NCI-H146 treated with DMSO at 0.1 percent for 48 hours (cell line): ENCODE measurements around the gene PHACTR3.
"Not testable (repeated sequence)": the region's sequence is repeated elsewhere in the genome, so short reads cannot be mapped to it uniquely, and the experiment has no call there.

Experiments used
- DNase-seq: peaks from one replicate; lab custom pipeline; 2025; ENCODE audit not compliant: unreplicated experiment; lab: John Stamatoyannopoulos, UW

Gene PHACTR3

DNA sequence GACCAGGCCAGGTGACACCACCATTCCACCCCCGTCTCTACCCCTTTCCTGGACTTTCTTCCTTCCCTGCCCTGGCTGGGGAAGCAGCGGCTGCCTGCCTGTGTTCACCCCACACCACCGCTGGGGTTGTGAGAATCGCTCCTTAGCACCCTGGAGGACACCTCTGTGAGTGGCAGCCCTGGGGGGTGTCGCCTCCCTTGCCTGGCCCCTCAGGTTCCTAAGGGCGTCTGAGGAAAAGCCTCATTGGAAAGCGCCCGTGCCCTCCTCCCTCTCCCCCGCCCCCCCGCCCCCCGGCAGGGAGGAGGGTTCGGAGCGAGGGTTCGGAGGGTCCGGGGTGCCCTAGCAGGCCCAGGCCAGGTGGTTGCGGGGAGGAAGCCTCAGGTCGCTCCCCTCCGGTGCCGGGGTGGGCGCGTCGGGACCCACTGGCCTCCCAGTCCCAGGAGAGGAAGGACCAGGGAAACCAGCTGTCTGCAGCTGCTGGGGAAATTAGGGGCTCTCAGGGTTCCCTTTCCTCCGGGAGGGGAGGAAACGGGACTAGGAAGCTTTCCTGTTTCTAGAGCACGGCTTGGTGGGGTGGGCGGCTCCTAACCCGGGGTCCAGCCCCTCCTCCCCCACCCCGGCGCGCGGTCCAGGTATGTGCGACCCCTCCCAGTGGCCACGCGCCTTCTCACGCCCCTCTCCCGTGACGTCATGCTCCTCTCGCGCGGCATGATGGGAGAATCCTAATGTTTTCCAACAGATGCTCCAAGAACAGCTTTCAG lies at the start of gene PHACTR3:
PHACTR3 (plus strand) TSS at position 760 of the 761 bp plus-strand sequence. CDS start 475 bp downstream, outside the sequence.
- DNase-seq = no peak

DNA sequence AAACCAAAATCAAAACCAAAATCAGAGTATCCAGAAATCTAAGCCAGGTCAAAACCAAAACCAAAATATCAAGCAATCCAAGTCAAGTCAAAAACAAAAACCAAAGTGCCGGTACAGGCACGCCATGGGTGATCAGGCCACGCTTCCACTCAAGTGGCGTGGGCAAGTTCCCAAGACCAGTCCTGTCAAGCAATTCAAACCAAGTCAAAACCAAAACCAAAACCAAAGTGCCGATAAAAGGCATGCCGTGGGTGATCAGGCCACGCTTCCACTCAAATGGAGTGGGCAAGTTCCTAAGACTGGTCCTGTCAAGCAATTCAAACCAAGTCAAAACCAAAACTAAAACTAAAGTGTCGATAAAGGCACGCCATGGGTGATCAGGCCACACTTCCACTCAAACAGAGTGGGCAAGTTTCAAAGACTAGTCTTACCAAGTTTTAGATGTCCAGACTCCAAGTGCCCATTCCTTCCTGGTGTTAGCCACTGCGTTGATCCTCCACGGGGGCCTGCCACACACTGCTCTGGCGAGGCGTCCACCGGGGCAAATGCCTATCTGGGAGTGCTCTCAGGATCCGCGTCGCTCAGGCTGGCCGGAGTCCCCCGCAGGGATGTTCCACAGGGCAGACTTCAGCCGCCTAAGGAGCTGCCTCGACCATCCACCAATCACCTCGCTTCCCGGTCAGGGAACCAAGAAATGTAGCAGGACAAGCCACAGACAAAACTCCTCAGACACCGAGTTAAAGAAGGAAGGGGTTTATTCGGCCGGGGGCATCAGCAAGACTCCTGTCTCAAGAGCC lies 46.4 kb upstream of the PHACTR3 start:
- not testable (repeated sequence) for DNase-seq

DNA sequence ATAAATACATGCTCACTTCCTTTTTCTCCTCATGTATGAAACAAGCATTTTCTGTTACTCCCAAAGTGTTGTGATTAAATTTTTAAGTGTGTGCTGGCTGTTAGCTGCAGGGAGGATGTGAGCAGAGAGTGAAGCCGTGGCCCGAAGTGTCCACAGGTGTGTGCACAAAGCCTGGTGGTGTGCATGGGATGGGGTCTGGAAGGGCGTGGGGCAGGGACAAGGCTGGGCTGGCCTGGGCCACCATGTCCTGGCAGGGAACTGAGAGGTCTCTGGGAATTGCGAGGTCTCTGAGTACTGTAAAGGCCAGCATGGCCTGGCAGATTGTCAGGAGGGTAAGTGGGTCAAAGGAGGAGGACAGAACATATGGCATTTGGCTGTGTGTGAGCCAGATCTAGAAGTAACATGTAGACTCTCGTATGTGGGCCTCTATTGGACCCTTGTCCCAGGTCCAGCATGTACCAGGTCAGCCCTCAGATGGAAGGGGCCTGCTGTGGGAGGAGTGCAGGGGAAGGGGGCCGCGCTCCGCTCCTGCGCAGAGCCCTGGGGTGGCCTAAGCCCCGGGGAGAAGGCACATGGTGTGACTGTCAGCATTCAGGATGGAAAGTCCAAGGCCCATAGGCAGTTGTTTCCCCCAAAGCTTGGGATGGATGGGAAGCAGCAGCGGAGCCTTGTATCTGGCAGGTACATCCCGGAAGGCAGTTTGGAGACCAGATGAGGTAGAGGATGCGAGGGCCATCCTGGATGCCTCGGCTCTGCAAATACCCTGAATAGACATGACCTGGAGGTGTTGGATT lies 45.1 kb upstream of the PHACTR3 start:
- no peak for DNase-seq

DNA sequence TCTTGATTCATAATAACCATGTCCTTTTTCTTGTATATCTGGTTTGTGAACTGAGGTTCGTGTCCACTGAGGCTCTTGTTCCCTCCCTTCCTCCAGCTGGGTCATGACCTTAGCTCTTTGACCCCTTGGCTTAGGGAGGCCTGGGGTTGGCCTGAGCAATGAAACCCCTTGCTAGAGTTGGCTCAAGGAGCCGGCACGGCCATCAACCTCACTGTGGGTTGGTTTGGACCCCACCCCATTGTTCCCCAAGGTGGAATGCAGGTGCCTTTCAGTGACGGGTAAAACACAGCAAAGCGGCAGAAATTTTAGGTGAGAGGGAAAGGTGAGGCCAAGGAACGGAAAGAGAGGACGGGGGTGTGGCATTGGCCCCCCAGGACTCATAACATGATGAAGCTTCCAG lies 44.5 kb upstream of the PHACTR3 start:
- DNase-seq = no peak

- DNase-seq = no peak
Measured at GRCh38 chr20:59560588-59561227, 43.6 kb upstream of the PHACTR3 start.

DNA sequence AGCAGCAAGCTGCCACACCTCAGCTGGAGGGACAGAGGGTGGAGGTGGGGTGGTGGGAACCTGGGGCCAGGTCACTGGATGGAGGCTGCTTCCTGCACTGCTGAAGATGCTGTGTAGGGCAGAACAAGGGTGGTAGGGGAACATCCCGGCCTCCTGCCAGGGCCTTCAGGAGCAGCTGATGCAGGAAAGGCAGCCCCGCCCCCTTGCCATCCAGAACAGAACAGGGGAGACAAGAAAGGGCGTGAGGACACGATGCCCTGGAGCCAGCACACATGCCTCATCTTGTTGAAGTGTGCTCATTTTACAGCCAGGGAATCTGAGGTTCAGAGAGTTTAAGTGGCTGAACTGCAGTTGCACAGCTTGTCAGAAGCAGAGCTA lies 43.1 kb upstream of the PHACTR3 start:
- no peak for DNase-seq

- DNase-seq = no peak
Measured at GRCh38 chr20:59561614-59562277, 42.6 kb upstream of the PHACTR3 start.

DNA sequence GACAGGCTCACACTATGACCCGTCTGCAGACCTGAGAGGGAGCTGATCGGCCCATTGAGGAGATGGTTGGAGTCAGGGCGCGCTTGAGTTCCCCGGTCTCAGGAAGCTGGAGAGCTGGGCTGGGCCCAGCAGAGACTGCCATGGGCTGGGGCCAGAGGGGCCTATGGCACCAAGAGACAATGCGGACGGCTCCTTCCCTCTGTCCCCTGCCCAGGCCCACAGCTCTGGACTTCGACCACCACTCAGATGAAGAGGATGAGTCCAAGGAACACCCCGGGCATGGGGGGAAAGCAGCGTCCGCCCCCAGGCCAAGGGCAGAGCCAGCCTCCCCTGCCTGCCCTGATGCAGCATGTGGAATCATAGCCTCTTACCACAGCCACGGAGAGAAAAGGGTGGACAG lies 40.2 kb upstream of the PHACTR3 start:
- DNase-seq = no peak

DNA sequence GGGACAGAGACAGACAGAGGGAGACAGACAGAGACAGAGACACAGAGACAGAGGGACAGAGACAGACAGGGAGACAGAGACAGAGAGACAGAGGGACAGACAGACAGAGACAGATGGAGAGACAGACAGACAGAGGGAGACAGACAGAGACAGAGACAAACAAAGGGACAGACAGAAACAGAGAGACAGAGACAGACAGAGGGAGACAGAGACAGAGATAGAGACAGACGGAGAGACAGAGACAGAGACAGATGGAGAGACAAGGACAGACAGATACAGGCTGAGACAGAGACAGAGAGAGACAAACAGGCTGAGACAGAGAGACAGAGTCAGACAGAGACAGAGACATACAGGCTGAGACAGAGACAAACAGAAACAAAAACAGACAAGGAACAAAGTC lies 39.4 kb upstream of the PHACTR3 start:
- DNase-seq = no peak

DNA sequence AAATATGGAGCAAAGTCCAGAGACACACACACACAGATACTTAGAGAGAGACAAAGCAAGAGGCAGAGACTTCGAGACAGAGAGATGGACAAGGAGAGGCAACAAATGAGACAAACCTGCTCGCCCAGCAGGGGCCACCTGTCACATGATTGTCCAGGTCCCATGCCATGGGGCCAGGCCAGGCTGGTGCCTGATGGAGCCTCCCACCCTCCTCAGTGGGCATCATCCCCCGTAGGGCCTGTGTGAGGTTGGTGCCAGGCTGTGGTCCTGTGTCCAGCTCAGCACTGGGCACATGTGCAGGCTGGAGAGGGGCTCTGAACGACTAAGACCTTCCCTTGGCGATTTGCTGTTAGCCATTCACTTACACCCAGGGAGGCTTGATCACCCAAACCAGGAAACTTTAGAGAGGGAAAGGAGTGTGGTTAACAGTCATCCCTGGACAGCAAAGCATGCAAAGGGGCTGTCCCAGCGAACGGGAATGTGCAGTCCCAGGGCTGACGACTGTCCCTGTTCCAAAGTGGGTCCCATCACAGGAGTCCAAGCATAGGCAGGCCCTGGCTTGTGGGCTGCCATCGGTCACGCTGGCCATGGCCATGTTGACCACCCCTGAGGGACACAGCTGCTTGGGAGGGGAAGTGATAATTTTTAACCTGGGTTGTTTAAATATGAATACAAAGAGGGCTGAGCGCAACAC lies 38.4 kb upstream of the PHACTR3 start:
- DNase-seq = no peak

DNA sequence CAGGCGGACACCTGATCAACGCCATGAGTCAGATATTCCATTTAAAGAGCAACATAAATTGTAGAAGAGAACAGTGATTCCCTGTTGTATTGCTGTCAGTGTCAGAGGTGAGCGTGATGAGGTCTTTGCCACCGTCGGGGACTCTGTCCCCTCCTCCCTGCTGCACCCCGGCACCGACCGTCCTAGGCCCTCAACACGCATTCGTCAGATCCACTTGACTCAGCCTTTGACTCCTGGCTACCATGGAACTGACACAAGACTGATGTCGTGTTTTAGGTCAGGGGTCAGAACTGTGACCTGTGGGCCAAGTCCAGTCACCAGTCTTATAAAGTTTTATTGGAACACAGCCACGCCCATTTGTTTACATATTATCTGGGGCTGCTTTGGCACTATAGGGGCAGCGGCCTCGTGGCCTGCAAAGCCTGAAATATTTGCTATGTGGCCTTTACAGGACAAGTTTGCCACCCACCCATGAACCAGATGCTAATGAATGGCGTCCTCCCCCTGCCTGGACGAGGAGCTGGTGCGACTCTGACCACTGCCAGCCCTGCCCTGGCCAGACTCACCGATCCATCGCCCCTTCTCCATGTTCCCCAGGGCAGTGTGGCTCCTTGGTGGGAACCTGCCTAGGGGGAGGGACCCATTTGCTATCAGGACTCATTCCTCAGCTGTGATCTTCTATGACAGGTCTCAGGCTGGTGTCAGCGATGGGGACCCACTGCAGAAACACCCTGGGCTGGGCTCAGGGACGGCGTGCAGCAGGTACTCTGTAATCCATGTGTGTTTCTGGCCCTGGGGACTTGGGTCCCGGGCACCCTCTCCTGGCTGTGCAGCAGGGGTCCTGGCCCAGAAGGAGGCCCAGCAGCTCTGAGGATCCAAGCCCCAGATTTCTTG lies 37.5 kb upstream of the PHACTR3 start:
- DNase-seq = no peak

- no peak for DNase-seq
Measured at GRCh38 chr20:59567585-59568508, 36.5 kb upstream of the PHACTR3 start.

- DNase-seq = no peak
Measured at GRCh38 chr20:59568509-59569024, 35.8 kb upstream of the PHACTR3 start.

GRCh38 chr20:59569305-59569704 lies 35.0 kb upstream of the PHACTR3 start:
- no peak for DNase-seq

GRCh38 chr20:59571151-59571550 lies 33.2 kb upstream of the PHACTR3 start:
- no peak for DNase-seq

- DNase-seq = peak; percentile 3
Measured at GRCh38 chr20:59571551-59572314, 32.6 kb upstream of the PHACTR3 start.

DNA sequence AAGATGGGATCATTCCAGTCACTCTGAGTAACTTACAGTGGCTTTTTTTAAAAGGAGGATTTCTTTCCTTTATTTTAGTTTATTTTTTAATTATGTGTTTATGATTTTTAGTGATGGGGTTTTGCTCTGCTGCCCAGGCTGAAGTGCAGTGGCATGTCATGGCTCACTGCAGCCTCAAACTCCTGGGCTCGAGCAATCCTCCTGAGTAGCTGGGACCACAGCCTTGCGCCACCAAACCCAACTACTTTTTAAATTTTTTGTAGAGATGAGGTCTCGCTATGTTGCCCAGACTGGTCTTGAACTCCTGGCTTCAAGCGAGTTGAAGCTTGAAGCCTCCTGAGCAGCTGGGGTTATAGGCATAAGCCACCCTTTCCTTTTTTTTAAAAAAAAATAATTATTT lies 31.8 kb upstream of the PHACTR3 start:
- no peak for DNase-seq
